Muscle layer of colon (tissue), 2 donors: ENCODE data around the gene HRH3.

Source experiments
- H3K27ac ChIP-seq: one replicate; pipeline ENCODE4 v1.7.0; 2013; ENCODE audit warnings: low read depth, mild to moderate bottlenecking, low read length, moderate library complexity
- H3K27me3 ChIP-seq, 2 donors: one replicate each; pipeline ENCODE4 v1.7.0; 2013; ENCODE audit warnings: low read length in 2 of 2, mild to moderate bottlenecking in 2 of 2; ENCODE audit not compliant: insufficient read depth in 2 of 2, control insufficient read depth in 1 of 2
- H3K36me3 ChIP-seq: one replicate; pipeline ENCODE4 v1.7.0; 2013; ENCODE audit warnings: mild to moderate bottlenecking, low read length; ENCODE audit not compliant: insufficient read depth
- H3K4me1 ChIP-seq: one replicate; pipeline ENCODE4 v1.7.0; 2013; ENCODE audit warnings: mild to moderate bottlenecking, low read length; ENCODE audit not compliant: insufficient read depth
- H3K4me3 ChIP-seq, 2 donors: one replicate each; pipeline ENCODE4 v1.7.0; 2013; ENCODE audit warnings: low read length in 2 of 2, low read depth in 1 of 2, mild to moderate bottlenecking in 1 of 2, moderate library complexity in 1 of 2
- H3K9ac ChIP-seq: one replicate; pipeline ENCODE4 v1.7.0; 2013; ENCODE audit warnings: low read length
- H3K9me3 ChIP-seq: one replicate; pipeline ENCODE4 v1.7.0; 2013; ENCODE audit warnings: mild to moderate bottlenecking, low read length
- donor health status: abdominal sarcoma.
- donor health status: Adenocarcinoma of cecum.

Gene HRH3

DNA sequence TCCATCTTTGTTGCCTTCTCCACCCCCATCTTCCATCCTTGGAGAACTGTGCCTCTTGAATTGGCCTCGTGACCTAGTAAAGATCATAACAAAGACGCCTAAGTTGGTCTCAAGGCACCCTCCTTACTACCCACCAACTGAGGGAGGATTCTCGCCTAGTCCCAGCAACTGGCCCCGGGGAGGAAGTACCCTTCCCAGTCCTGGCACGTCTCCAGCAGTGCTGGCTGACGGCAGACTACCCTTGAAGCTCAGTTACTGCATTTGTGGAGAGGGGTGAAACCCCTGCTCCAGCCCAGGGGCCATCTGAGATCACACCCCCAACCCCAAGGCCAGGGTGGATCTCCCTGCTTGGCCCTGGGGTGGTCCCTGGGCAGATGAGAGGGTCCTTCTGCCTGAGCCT lies 16.1 kb upstream of the HRH3 start:
- no peak overlapping the region for H3K9ac ChIP-seq

DNA sequence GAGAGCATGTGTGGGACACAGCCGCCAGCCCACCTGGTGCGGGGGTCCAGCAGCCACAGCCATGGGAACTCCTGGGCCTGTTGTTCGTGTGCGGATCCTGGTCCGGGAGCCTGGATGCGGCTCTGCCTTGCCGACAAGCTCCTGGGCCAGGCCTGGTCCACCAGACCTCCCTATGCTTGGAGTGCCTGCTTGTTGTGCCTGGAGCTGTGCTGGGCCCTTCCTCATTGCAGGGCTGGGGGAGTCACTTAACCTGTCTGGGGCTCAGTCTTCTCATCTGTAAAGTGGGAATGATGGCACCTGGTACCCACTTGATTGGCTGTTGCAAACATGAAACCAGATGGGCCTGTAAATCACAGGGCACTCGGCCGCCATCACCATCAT lies 15.7 kb upstream of the HRH3 start:
- H3K27ac ChIP-seq: no peak overlapping the region
- peaks cover 12% of the 10 kb centered on the region for H3K4me1 ChIP-seq
- H3K9ac ChIP-seq: no peak overlapping the region
- no peaks in the 10 kb centered on the region for H3K9me3 ChIP-seq
- H3K4me3 ChIP-seq: no peak overlapping the region
- H3K27me3 ChIP-seq: peaks cover 4 to 25% of the 10 kb centered on the region in 2 donors
- H3K36me3 ChIP-seq: no peaks in the 10 kb centered on the region

More for the DNA sequence above, 16.1 kb upstream of the HRH3 start:
- H3K27me3 ChIP-seq: peaks cover 4 to 25% of the 10 kb centered on the region in 2 donors
- H3K9me3 ChIP-seq: no peaks in the 10 kb centered on the region
- no peaks in the 10 kb centered on the region for H3K36me3 ChIP-seq
- no peak overlapping the region for H3K27ac ChIP-seq
- no peak overlapping the region for H3K4me3 ChIP-seq
- H3K4me1 ChIP-seq: peaks cover 12% of the 10 kb centered on the region

GRCh38 chr20:62235001-62235776 lies 15.1 kb upstream of the HRH3 start:
- H3K27ac ChIP-seq: no peak overlapping the region
- peaks cover 12% of the 10 kb centered on the region for H3K4me1 ChIP-seq
- no peak overlapping the region for H3K9ac ChIP-seq
- no peak overlapping the region for H3K4me3 ChIP-seq
- H3K9me3 ChIP-seq: no peaks in the 10 kb centered on the region
- peaks cover 4 to 25% of the 10 kb centered on the region in 2 donors for H3K27me3 ChIP-seq
- H3K36me3 ChIP-seq: no peaks in the 10 kb centered on the region

GRCh38 chr20:62234339-62234738 lies 14.3 kb upstream of the HRH3 start:
- Histone ChIP-seq H3K4me1 (peaks cover 8% of the 10 kb centered on the region), H3K9ac (no peak overlapping the region), H3K4me3 (no peak overlapping the region), H3K9me3 (no peaks in the 10 kb centered on the region), H3K36me3 (no peaks in the 10 kb centered on the region), H3K27me3 (peaks cover 4 to 25% of the 10 kb centered on the region in 2 donors), H3K27ac (no peak overlapping the region)

- Histone ChIP-seq H3K27ac (no peak overlapping the region), H3K4me3 (no peak overlapping the region), H3K9me3 (no peaks in the 10 kb centered on the region), H3K4me1 (peaks cover 6% of the 10 kb centered on the region), H3K27me3 (peaks cover 4 to 25% of the 10 kb centered on the region in 2 donors), H3K9ac (no peak overlapping the region), H3K36me3 (no peaks in the 10 kb centered on the region)
These were observed 13.6 kb upstream of the HRH3 start for GRCh38 chr20:62233684-62234083.

DNA sequence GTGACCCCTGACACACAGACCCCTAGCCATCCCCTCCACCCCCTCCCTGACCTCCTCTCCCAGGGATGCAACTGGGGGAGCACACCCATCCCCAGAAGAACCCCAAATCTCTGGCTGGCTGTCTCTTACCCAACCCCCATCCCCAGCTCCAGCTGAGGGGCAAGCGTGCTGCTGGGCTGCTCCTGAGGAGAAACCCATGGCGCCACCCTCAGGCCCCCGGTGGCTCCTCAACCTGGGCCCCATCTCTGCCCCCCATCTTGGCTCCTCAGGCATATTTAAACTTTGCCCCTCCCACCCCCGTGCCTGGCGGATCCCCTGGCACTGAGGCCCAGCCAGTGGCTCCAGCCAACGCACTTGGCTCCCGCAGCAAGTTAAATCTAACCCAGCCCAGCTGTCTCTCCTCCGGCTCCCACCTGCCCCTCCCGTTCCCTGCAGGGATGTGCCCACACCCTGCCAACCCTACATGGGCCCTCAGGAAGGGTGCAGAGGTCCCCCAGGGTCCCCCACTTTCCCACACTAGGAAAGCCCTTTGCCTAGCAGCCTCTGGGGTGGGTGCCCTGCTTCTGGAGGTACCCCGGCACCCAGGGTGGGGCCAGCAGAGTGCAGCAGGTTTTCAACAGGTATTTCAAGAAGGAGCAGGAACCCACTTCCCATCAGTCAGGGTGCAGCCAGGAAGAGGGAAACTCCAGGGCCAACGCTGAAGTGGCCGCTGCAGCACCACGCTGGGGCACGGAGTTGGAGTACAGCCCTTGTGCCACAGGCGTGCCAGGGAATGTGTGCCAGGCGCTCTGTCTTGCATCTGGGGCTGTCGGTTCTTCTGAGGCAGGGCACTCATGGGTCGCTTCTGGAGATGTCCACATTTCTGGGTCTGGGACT lies 12.9 kb upstream of the HRH3 start:
- Histone ChIP-seq H3K27me3 (peaks cover 4 to 30% of the 10 kb centered on the region in 2 donors), H3K9me3 (no peaks in the 10 kb centered on the region), H3K27ac (no peak overlapping the region), H3K4me3 (no peak overlapping the region), H3K4me1 (peaks cover 6% of the 10 kb centered on the region), H3K9ac (no peak overlapping the region), H3K36me3 (no peaks in the 10 kb centered on the region)

DNA sequence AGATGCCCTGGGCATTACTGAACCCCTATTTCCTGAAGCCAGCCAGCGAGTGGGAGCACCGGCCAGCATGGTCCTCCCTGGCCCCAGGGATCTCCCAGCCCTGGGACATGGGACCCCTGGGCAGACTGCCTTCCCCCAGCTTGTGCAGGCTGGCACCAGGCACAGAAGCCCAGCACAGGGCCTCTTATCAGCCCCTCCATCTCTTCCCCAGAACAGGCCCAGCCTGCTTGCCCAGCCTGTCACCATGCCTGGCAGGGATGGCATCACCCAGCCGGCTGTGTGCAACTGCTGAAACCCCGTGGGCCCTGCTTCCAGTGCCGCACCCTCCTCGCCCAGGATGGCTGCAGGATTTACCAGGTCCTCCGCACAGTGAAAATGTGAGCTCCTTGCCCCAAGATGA lies 12.1 kb upstream of the HRH3 start:
- Histone ChIP-seq H3K4me1 (no peaks in the 10 kb centered on the region), H3K4me3 (no peak overlapping the region), H3K27ac (no peak overlapping the region), H3K36me3 (no peaks in the 10 kb centered on the region), H3K9ac (no peak overlapping the region), H3K9me3 (no peaks in the 10 kb centered on the region), H3K27me3 (peaks cover 4 to 38% of the 10 kb centered on the region in 2 donors)

GRCh38 chr20:62231292-62231691 lies 11.2 kb upstream of the HRH3 start:
- peaks cover 4 to 44% of the 10 kb centered on the region in 2 donors for H3K27me3 ChIP-seq
- H3K9ac ChIP-seq: no peak overlapping the region
- H3K9me3 ChIP-seq: no peaks in the 10 kb centered on the region

DNA sequence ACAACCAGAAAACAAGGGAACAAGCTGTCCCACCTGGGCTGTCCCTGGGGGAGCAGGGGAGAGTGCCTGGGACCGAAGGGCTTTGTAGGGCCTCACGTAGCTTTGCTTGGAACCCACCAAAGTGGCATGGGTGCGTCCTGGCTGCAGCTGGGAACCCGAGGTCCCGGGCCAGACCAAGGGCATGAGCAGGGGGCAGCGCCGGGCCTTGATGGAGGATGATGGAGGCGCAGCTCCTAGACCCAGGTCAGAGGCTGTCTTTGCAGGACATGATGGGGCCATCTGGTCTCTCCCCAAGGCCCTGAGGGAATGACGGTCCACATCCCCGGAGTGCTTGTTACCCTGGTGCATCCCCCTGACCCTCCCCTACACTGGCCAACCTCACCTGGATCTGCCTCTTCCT lies 10.6 kb upstream of the HRH3 start:
- no peak overlapping the region for H3K9ac ChIP-seq
- no peak overlapping the region for H3K4me3 ChIP-seq
- no peaks in the 10 kb centered on the region for H3K4me1 ChIP-seq
- no peaks in the 10 kb centered on the region for H3K9me3 ChIP-seq
- no peak overlapping the region for H3K27ac ChIP-seq
- peaks cover 4 to 44% of the 10 kb centered on the region in 2 donors for H3K27me3 ChIP-seq
- H3K36me3 ChIP-seq: no peaks in the 10 kb centered on the region

More at GRCh38 chr20:62231292-62231691, 11.2 kb upstream of the HRH3 start:
- Histone ChIP-seq H3K27ac (no peak overlapping the region), H3K4me3 (no peak overlapping the region), H3K36me3 (no peaks in the 10 kb centered on the region), H3K4me1 (no peaks in the 10 kb centered on the region)

- no peak overlapping the region for H3K9ac ChIP-seq
- H3K4me1 ChIP-seq: no peaks in the 10 kb centered on the region
- H3K9me3 ChIP-seq: no peaks in the 10 kb centered on the region
- H3K27me3 ChIP-seq: peaks cover 4 to 43% of the 10 kb centered on the region in 2 donors
- H3K27ac ChIP-seq: no peak overlapping the region
- no peak overlapping the region for H3K4me3 ChIP-seq
- H3K36me3 ChIP-seq: no peaks in the 10 kb centered on the region
These were observed 10.2 kb upstream of the HRH3 start for GRCh38 chr20:62230276-62230675.

DNA sequence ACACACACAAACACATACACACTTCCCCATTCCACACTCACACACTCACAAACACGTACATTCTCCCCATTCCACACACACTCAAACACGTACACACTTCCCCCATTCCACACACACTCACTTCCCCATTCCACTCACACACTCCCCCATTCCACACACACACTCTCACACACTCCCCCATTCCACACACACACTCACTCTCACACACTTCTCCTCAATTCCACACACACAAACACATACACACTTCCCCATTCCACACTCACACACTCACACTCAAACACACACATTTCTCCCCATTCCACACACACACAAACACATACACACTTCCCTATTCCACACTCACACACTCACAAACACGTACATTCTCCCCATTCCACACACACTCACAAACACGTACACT lies 9.6 kb upstream of the HRH3 start:
- H3K9me3 ChIP-seq: no peaks in the 10 kb centered on the region
- H3K4me1 ChIP-seq: no peaks in the 10 kb centered on the region
- no peak overlapping the region for H3K27ac ChIP-seq
- peaks cover 4 to 38% of the 10 kb centered on the region in 2 donors for H3K27me3 ChIP-seq
- no peaks in the 10 kb centered on the region for H3K36me3 ChIP-seq
- no peak overlapping the region for H3K4me3 ChIP-seq
- no peak overlapping the region for H3K9ac ChIP-seq
